Measurements from ENCODE around the gene TOE1. TPM values are rescaled to one million over a fixed set of nuclear protein-coding genes. Genes with fewer than 3 reads are reported as not detected.
A peak's percentile ranks its signal among the peaks of the same experiment; 100 is the strongest.

TOE1 gene
- total and polyA plus RNA-seq, 9 of the 15 experiments (the other 6 are each of a cell fraction or from before 2014, with no cell fraction given) = 32.1 to 85.7 (median 38.0) TPM

GRCh38 chr1:45305231-45305630 lies 34.7 kb upstream of the TOE1 start:
- Histone ChIP-seq H3K9me1 (ENCODE audit: control insufficient read depth, insufficient read depth, low read length) (no peaks in the 10 kb centered on the region), H3K9me3 (replicated peaks; ENCODE audit: control insufficient read depth, insufficient read depth, low read depth, low read length) (no peaks in the 10 kb centered on the region), H3K27ac (ENCODE audit: extremely low read depth, low read depth, low read length) (peak overlapping the region; percentile 86; the same call in 1 of the 3 replicates), H3K4me1 (replicated peaks in 1 of 2; ENCODE audit: control insufficient read depth in 2 of 2, insufficient read depth in 2 of 2, low read length in 2 of 2) (peaks cover 24% of the 10 kb centered on the region in 2 experiments), H4K20me1 (replicated peaks; ENCODE audit: control insufficient read depth, insufficient read depth, low read length) (no peaks in the 10 kb centered on the region), H3K79me2 (ENCODE audit: control insufficient read depth, insufficient read depth, low read length) (peaks cover 9% of the 10 kb centered on the region; the same call in 2 of the 3 replicates), H3K9ac (ENCODE audit: insufficient read depth in 1 of 2, low read depth in 2 of 2, low read length in 2 of 2) (peak overlapping the region in 1 of 2 experiments; percentile 86; a peak in 1 of 4 replicates), H3K27me3 (ENCODE audit: control insufficient read depth in 2 of 2, insufficient read depth in 2 of 2, low read length in 2 of 2) (no peaks in the 10 kb centered on the region), H3K4me3 (no peak overlapping the region), H2AFZ (ENCODE audit: low read depth, low read length) (peak overlapping the region; percentile 90), H3K36me3 (ENCODE audit: control insufficient read depth, insufficient read depth, low read length) (no peaks in the 10 kb centered on the region), H3K4me2 (ENCODE audit: insufficient read depth, low read length) (no peak overlapping the region; the same call in 1 of the 2 replicates)
- no peak for FAIRE-seq
- in situ Hi-C loops (cut with MboI) (loop anchor here (10.0 kb wide), 2 partner anchors 510 to 580 kb away; no protein-coding TSS in a partner anchor), intact Hi-C loops (cut with micrococcal nuclease) (no loop called here)
- ChIA-PET POLR2A (interaction anchor here (0.6 to 8.7 kb wide), 11 partner anchors 15 to 584 kb away, joined by 3 to 113 read pairs (median 4); partner anchors contain the start of genes HECTD3, MUTYH, TOE1 and UROD), CTCF (ENCODE audit: low intra/inter-chr PET ratio) (interaction anchor here (1.1 to 2.6 kb wide), 2 partner anchors 289 to 291 kb away, joined by 3 to 24 read pairs; no protein-coding TSS in a partner anchor)
- TF ChIP-seq HDAC8 (tag; IDR thresholded peaks at IDR 0.05) (no peak), MLLT1 (IDR thresholded peaks at IDR 0.05) (peak in 1 of 2 experiments; percentile 55; a peak in 1 of 4 replicates)
- WGBS (ENCODE audit: insufficient coverage, low coverage, missing lambda C conversion rate) = 77% methylated on average over 10 of the region's 10 CpGs
- BruUV-seq (replicated peaks) = no TSS peak
- no peak for ATAC-seq
- no peak for DNase-seq (ENCODE audit: extremely low read depth in 1 of 4, low spot score in 3 of 4)

GRCh38 chr1:45306319-45306718 lies 33.7 kb upstream of the TOE1 start:
- intact Hi-C loops (cut with micrococcal nuclease) = no loop called here
- ATAC-seq = no peak
- no TSS peak for BruUV-seq (replicated peaks)
- TF ChIP-seq ZNF586 (CRISPR knock-in tag; conservative IDR thresholded peaks at IDR 0.05) = no peak
- TF ChIP-seq DLX4 (CRISPR knock-in tag; IDR thresholded peaks at IDR 0.05) = no peak
- no peak for TF ChIP-seq MYBL2 (IDR thresholded peaks at IDR 0.05; ENCODE audit: low read depth)
- TF ChIP-seq MYBL2 (CRISPR knock-in tag; IDR thresholded peaks at IDR 0.05; ENCODE audit: borderline replicate concordance) = no peak
- no peak for TF ChIP-seq TOE1 (IDR thresholded peaks at IDR 0.05; ENCODE audit: borderline replicate concordance)
- TF ChIP-seq TOE1 (CRISPR knock-in tag; IDR thresholded peaks at IDR 0.05; ENCODE audit: borderline replicate concordance, low read depth) = no peak
- no peak for TF ChIP-seq ZNF512 (tag; IDR thresholded peaks at IDR 0.05)
- TF ChIP-seq MECOM (CRISPR knock-in tag; IDR thresholded peaks at IDR 0.05) = no peak

More at GRCh38 chr1:45306319-45306718, 33.7 kb upstream of the TOE1 start:
- H3K9ac ChIP-seq (ENCODE audit: insufficient read depth in 1 of 2, low read depth in 2 of 2, low read length in 2 of 2) = no peak overlapping the region
- H3K4me1 ChIP-seq (replicated peaks in 1 of 2; ENCODE audit: control insufficient read depth in 2 of 2, insufficient read depth in 2 of 2, low read length in 2 of 2) = peaks cover 24% of the 10 kb centered on the region in 2 experiments
- peak overlapping the region; percentile 3; the same call in 1 of the 2 replicates for H2AFZ ChIP-seq (ENCODE audit: low read depth, low read length)
- no peak overlapping the region for H3K27ac ChIP-seq (ENCODE audit: extremely low read depth, low read depth, low read length)
- no peak overlapping the region for H3K4me2 ChIP-seq (ENCODE audit: insufficient read depth, low read length)
- WGBS (ENCODE audit: insufficient coverage, low coverage, missing lambda C conversion rate) = 71% methylated on average over 7 of the region's 8 CpGs
- DNase-seq (ENCODE audit: extremely low read depth in 1 of 4, low spot score in 3 of 4) (no peak), FAIRE-seq (no peak)
- no peaks in the 10 kb centered on the region for H3K36me3 ChIP-seq (ENCODE audit: control insufficient read depth, insufficient read depth, low read length)
- ChIA-PET CTCF (ENCODE audit: low intra/inter-chr PET ratio) (interaction anchor here (0.6 kb wide), 1 partner anchor 188 kb away, joined by 5 read pairs; no protein-coding TSS in a partner anchor), POLR2A (interaction anchor here (0.9 to 8.7 kb wide), 5 partner anchors 23 to 498 kb away, joined by 3 to 113 read pairs (median 8); partner anchors contain the start of genes BTBD19, HECTD3, MUTYH and TOE1)
- no peaks in the 10 kb centered on the region for H3K27me3 ChIP-seq (ENCODE audit: control insufficient read depth in 2 of 2, insufficient read depth in 2 of 2, low read length in 2 of 2)
- H4K20me1 ChIP-seq (replicated peaks; ENCODE audit: control insufficient read depth, insufficient read depth, low read length) = no peaks in the 10 kb centered on the region
- H3K79me2 ChIP-seq (ENCODE audit: control insufficient read depth, insufficient read depth, low read length) = peaks cover 9% of the 10 kb centered on the region; the same call in 2 of the 3 replicates
- H3K9me3 ChIP-seq (replicated peaks; ENCODE audit: control insufficient read depth, insufficient read depth, low read depth, low read length) = no peaks in the 10 kb centered on the region
- no peak overlapping the region for H3K4me3 ChIP-seq
- in situ Hi-C loops (cut with MboI) = loop anchor here (10.0 kb wide), 2 partner anchors 512 to 582 kb away; no protein-coding TSS in a partner anchor
- H3K9me1 ChIP-seq (ENCODE audit: control insufficient read depth, insufficient read depth, low read length) = no peaks in the 10 kb centered on the region

All from K562 (cell line).